ENCODE results near the gene LANCL2. TPM values are rescaled to one million over a fixed set of nuclear protein-coding genes. Genes with fewer than 3 reads are reported as not detected.

The LANCL2 gene
- polyA plus RNA-seq, 3 donors = 6.4 to 11.8 (median 8.3) TPM

DNA sequence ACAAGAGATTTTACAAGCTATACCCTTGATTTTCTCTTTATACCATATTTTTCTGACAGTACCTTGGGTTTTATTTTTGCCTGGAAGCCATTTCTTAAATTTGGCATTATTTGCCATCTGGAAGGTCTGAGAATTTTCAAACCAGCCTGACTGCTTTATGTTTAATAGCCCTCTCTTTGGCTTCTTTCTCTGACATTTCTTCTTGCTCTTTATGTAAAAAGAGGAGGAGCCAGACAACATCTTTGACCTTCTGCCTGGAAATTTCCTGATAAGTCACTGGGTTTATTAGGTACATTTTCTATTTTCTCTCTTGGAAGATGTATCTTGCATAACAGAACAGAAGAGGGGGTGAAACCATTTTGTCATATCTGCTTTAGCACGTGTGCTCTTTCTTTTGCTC is 79.6 kb downstream of the LANCL2 start:
- no peaks in the 10 kb centered on the region for H3K4me1 ChIP-seq (ENCODE audit: control insufficient read depth in 1 of 2, insufficient read depth in 2 of 2, low read length in 2 of 2)
- no CpG with 5 or more reads among the region's 1 CpG for WGBS (ENCODE audit: insufficient coverage)
- H3K9me3 Mint-ChIP-seq = peaks cover 8 to 18% (median 13%) of the 10 kb centered on the region in 7 donors
- intact Hi-C loops (cut with micrococcal nuclease) = no loop called here
- peaks cover 0 to 15% of the 10 kb centered on the region in 2 donors for H3K9me3 ChIP-seq (replicated peaks in 1 of 2; ENCODE audit: control insufficient read depth in 1 of 2, insufficient read depth in 1 of 2, low read length in 2 of 2)
- H3K4me3 Mint-ChIP-seq = no peak overlapping the region
- H4K20me1 ChIP-seq (ENCODE audit: insufficient read depth, low read length) = no peaks in the 10 kb centered on the region
- no peak overlapping the region for H3K27ac Mint-ChIP-seq
- no peaks in the 10 kb centered on the region for H3K36me3 ChIP-seq (replicated peaks in 1 of 2; ENCODE audit: control insufficient read depth in 1 of 2, insufficient read depth in 2 of 2, low read length in 2 of 2)
- peaks cover 0 to 8% of the 10 kb centered on the region in 2 donors for H3K27me3 ChIP-seq (ENCODE audit: control insufficient read depth in 2 of 2, insufficient read depth in 2 of 2, low read length in 2 of 2)
- H3K9ac ChIP-seq (ENCODE audit: insufficient read depth, low read length, poor library complexity, severe bottlenecking) = no peak overlapping the region
- peaks cover 12 to 18% (median 17%) of the 10 kb centered on the region in 3 donors for H3K27me3 Mint-ChIP-seq (ENCODE audit: low read depth in 3 of 3)
- DNase-seq = no peak
- TF ChIP-seq, protein P1, sequence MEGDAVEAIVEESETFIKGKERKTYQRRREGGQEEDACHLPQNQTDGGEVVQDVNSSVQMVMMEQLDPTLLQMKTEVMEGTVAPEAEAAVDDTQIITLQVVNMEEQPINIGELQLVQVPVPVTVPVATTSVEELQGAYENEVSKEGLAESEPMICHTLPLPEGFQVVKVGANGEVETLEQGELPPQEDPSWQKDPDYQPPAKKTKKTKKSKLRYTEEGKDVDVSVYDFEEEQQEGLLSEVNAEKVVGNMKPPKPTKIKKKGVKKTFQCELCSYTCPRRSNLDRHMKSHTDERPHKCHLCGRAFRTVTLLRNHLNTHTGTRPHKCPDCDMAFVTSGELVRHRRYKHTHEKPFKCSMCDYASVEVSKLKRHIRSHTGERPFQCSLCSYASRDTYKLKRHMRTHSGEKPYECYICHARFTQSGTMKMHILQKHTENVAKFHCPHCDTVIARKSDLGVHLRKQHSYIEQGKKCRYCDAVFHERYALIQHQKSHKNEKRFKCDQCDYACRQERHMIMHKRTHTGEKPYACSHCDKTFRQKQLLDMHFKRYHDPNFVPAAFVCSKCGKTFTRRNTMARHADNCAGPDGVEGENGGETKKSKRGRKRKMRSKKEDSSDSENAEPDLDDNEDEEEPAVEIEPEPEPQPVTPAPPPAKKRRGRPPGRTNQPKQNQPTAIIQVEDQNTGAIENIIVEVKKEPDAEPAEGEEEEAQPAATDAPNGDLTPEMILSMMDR (IDR thresholded peaks at IDR 0.05) = no peak
- H3K4me3 ChIP-seq (replicated peaks in 1 of 3; ENCODE audit: low read depth in 2 of 3, low read length in 3 of 3) = no peak overlapping the region
- no peak overlapping the region for H3K4me2 ChIP-seq (replicated peaks; ENCODE audit: extremely low read depth, low read length, poor library complexity, severe bottlenecking)
- no peaks in the 10 kb centered on the region for H3K36me3 Mint-ChIP-seq
- no peaks in the 10 kb centered on the region for H3K79me2 ChIP-seq (ENCODE audit: insufficient read depth, low read length)
- H3K27ac ChIP-seq (ENCODE audit: low read depth in 1 of 2, low read length in 2 of 2) = no peak overlapping the region
- no peaks in the 10 kb centered on the region for H3K4me1 Mint-ChIP-seq
- H2AFZ ChIP-seq (ENCODE audit: insufficient read depth, low read depth, low read length, poor library complexity, severe bottlenecking) = no peak overlapping the region

- H3K4me3 Mint-ChIP-seq = peak overlapping the region in 1 of 2 donors; percentile 39
- H3K27ac ChIP-seq (ENCODE audit: low read depth in 1 of 2, low read length in 2 of 2) = no peak overlapping the region
- no peak overlapping the region for H3K27ac Mint-ChIP-seq
- H3K36me3 Mint-ChIP-seq = no peaks in the 10 kb centered on the region
- H3K27me3 Mint-ChIP-seq (ENCODE audit: low read depth in 3 of 3) = peaks cover 13 to 24% (median 22%) of the 10 kb centered on the region in 3 donors
- no peak overlapping the region for H3K4me2 ChIP-seq (replicated peaks; ENCODE audit: extremely low read depth, low read length, poor library complexity, severe bottlenecking)
- no peaks in the 10 kb centered on the region for H3K4me1 Mint-ChIP-seq
- peaks cover 0 to 10% of the 10 kb centered on the region in 2 donors for H3K27me3 ChIP-seq (ENCODE audit: control insufficient read depth in 2 of 2, insufficient read depth in 2 of 2, low read length in 2 of 2)
- peaks cover 0 to 15% of the 10 kb centered on the region in 2 donors for H3K9me3 ChIP-seq (replicated peaks in 1 of 2; ENCODE audit: control insufficient read depth in 1 of 2, insufficient read depth in 1 of 2, low read length in 2 of 2)
- H3K4me1 ChIP-seq (ENCODE audit: control insufficient read depth in 1 of 2, insufficient read depth in 2 of 2, low read length in 2 of 2) = no peaks in the 10 kb centered on the region
- TF ChIP-seq, protein P1 (IDR thresholded peaks at IDR 0.05) = no peak
- H3K9ac ChIP-seq (ENCODE audit: insufficient read depth, low read length, poor library complexity, severe bottlenecking) = no peak overlapping the region
- H2AFZ ChIP-seq (ENCODE audit: insufficient read depth, low read depth, low read length, poor library complexity, severe bottlenecking) = no peak overlapping the region
- intact Hi-C loops (cut with micrococcal nuclease) = no loop called here
- 89% methylated on average over 7 of the region's 22 CpGs for WGBS (ENCODE audit: insufficient coverage)
- DNase-seq = no peak
- H4K20me1 ChIP-seq (ENCODE audit: insufficient read depth, low read length) = no peaks in the 10 kb centered on the region
- no peaks in the 10 kb centered on the region for H3K36me3 ChIP-seq (replicated peaks in 1 of 2; ENCODE audit: control insufficient read depth in 1 of 2, insufficient read depth in 2 of 2, low read length in 2 of 2)
- no peaks in the 10 kb centered on the region for H3K79me2 ChIP-seq (ENCODE audit: insufficient read depth, low read length)
- no peak overlapping the region for H3K4me3 ChIP-seq (replicated peaks in 1 of 3; ENCODE audit: low read depth in 2 of 3, low read length in 3 of 3)
- H3K9me3 Mint-ChIP-seq = peaks cover 8 to 16% (median 13%) of the 10 kb centered on the region in 7 donors
These were observed 83.4 kb downstream of the LANCL2 start for GRCh38 chr7:55448526-55448925.

Data from CD14-positive monocyte (primary cell).